Colon (tissue), 2 donors: Measurements from ENCODE around the gene MOB3C.

Source experiments
- FAIRE-seq: peaks from 2 replicates; lab custom pipeline; 2012; peaks lifted over from hg19 to GRCh38; lab: Jason Lieb, UNC
- donor health status: control.
- donor health status: control.

Gene MOB3C

DNA sequence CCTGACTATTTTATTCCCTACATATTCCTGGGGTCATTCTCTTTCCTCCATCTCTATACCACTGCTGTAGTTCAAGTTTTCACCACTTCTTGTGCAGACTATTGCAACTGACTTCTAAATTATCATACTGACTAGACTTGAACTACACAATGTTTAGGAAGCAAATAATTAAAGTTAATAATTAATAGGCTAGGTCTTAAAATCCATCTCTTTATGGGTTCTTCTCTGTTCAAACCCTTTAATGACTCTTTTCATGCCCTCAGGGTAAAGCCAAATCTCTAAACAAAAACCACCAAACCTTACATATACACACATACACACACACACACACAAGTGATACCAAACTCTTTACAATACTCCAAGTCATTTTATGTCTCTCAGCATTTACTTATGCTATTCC lies 22.3 kb upstream of the MOB3C start:
- no peak for FAIRE-seq

GRCh38 chr1:46637444-46638083 lies 21.0 kb upstream of the MOB3C start:
- no peak for FAIRE-seq

- FAIRE-seq = no peak
Measured at GRCh38 chr1:46635205-46635604, 18.6 kb upstream of the MOB3C start.

DNA sequence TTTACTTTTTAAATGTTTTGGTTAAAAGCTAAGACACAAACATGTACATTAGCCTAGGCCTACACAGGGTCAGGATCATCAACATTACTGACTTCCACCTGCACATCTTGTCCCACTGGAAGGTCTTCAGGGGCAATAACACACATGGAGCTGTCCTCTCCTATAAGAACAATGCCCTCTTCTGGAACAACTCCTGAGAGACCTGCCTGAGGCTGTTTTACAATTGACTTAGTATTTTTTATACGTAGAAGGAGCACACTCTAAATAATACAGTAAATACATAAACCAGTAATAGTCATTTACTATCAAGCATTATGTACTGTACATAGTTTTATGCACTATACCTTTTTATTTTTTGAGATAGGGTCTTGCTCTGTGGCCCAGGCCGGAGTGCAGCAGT lies 14.1 kb upstream of the MOB3C start:
- no peak for FAIRE-seq

DNA sequence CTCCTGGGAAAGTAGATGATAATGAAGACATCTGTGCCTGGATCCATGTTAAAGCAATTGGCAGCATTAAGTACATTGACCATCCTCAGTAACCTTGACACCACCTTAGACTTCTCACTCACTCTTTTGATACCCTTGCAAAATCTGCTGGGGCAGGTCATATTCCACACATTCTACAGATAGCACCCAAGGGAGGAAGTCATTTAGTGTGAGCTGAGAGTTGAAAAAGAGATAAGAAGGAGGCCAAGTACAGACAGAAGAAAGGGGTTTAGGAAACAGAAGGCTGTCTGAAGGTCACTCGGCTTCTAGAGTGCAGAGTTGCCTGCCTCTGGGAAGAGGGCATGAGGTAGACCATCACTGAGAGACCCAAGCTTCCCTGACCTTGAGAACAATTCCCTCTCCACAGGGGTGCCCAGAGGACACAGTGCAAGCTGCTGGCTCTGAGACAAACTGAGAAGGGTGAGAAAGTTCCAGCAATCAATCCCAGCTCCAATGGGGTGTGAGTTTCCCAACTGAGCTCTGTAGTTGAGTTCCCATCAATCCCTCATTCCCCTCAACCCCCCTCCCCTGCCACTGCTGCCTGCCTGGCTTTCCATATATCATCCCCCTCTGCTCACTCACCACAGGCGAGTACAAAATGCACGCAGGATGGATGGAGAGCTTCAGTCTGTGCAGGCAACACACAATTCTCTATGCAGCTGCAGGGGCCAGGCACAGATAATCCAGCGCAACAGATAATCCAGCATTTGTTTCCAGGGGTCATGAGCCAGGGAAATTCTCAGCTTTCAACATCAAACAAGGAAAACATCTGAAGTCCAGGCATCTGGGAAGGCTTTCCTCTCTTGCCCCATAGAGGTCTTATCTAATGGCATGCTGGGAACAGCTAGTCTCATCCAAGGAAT lies 7.4 kb upstream of the MOB3C start:
- no peak for FAIRE-seq

DNA sequence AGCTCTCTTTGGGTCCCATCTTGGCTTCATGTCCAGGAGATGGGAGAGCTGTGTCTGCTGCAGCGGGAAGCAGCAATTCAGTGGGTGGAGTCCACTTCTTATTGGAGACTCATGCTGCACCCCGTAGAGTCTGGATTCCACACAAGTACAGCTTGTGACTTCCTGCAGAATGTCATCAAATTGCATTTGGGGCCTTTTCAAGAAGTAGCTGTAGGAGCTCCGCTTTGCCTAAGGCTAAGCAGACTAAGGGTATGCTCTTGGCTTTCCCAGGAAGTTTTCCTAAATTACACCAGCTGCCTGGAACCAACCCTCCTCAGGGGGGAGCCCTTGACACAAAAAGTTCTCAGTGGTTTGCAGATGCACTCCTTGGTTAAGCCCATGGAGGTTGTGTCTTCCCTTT lies 5.7 kb upstream of the MOB3C start:
- FAIRE-seq = no peak

DNA sequence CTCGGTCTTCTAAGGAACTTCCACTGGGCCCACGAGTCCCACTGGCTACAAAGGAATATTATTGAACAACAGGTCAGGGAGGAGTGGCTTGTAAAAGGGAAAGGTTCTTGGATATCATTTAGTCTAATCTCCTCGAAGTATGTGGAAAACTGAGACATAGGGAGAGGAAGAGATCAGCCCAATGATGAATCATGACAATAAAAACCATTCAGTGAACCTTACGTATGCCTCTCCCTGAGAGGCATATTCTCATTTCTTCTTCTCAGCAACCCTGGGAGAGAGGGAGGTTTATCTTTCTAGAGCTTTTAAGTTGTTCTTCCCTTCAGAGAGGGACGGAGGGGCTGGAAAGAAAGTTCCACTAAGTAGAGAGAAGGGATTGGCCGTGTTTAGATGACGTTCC lies 5.3 kb upstream of the MOB3C start:
- FAIRE-seq = no peak

GRCh38 chr1:46619656-46620258 lies 3.1 kb upstream of the MOB3C start:
- FAIRE-seq = no peak

- no peak for FAIRE-seq
Measured at GRCh38 chr1:46618754-46619415, 2.3 kb upstream of the MOB3C start.

DNA sequence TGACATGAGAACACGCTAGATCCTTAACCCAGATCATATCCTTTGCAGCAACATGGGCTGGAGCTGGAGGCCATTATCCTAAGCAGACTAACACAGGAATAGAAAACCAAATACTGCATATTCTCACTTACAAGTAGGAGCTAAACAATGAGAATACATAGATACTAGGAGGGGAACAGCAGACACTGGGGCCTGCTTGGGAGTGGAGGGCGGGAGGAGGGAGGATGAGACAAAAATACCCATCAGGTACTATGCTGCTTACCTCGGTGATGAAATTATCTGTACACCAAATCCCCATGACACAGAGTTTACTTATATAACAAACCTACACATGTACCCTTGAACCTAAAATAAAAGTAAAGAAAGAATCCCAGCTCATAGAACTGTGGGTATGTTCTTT lies 1.2 kb upstream of the MOB3C start:
- FAIRE-seq = no peak

- FAIRE-seq = no peak
Measured at GRCh38 chr1:46617108-46617800, 643 bp upstream of the MOB3C start.

GRCh38 chr1:46615735-46616134 lies 876 bp downstream of the MOB3C start:
- no peak for FAIRE-seq

- FAIRE-seq = no peak
Measured at GRCh38 chr1:46615088-46615487, 1.5 kb downstream of the MOB3C start.

- FAIRE-seq = no peak
Measured at GRCh38 chr1:46614604-46614984, 2.0 kb downstream of the MOB3C start.

- FAIRE-seq = no peak
Measured at GRCh38 chr1:46613661-46614603, 2.7 kb downstream of the MOB3C start.

- FAIRE-seq = no peak
Measured at GRCh38 chr1:46612937-46613660, 3.5 kb downstream of the MOB3C start.

GRCh38 chr1:46611691-46612221 lies 4.9 kb downstream of the MOB3C start:
- no peak for FAIRE-seq

GRCh38 chr1:46607345-46608130 lies 9.1 kb downstream of the MOB3C start:
- FAIRE-seq = no peak

DNA sequence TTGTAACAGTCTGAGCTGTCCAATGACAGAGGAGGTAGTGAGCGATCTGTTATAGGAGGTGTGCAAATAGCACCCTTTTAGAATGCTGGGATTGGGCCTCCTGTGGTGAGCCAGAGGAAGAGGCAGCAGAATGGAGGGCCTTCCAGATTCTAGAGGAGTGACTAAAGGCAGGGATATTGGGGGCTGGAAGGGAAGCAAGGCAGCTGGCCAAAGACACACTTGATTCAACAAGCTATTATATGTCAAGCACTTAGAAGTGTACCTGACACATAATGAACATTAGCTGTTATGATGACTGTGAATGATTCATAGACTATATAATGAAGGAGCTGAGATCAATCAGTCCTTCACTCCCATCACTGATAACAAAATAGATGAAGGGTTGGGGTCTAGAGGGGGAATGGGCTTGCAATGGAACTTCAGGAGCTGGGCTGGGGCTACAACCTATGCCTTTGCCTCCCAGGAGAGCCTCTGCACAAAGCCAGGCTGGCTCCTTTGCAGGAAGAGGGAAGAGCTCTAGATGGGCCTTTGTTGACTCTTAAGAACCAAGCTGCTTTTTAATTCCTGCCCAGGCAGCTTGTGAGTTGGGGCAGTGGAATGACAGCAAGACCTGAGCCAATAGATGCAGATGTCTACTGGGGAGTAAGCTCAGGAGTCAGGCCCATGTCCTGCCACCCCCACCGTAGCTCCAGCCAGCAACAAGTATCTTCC lies 10.2 kb downstream of the MOB3C start:
- no peak for FAIRE-seq
